ENCODE data around the gene GNAQ. TPM values are rescaled to one million over a fixed set of nuclear protein-coding genes. Genes with fewer than 3 reads are reported as not detected.

The GNAQ gene
- total RNA-seq, 1 donor = 58.0 TPM

DNA sequence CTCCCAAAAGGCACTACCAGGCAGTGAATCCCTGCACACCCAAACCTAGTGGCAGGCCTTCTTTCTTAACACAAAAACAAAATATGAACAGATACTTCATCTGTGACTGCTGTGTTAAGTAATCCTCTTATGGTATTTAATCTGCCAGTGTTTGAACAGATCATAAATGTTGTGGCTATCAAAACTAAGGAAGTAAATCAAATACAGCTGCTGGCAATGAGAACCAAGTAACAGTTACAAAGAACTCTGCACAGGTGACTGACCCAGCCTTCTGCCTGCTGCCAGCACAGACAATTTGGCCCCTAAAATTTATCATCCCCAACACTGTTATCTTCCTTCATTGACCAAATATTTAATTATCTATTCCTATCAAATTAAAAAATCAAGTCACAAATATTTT is 78.0 kb downstream of the GNAQ start:
- TF ChIP-seq, protein P1, sequence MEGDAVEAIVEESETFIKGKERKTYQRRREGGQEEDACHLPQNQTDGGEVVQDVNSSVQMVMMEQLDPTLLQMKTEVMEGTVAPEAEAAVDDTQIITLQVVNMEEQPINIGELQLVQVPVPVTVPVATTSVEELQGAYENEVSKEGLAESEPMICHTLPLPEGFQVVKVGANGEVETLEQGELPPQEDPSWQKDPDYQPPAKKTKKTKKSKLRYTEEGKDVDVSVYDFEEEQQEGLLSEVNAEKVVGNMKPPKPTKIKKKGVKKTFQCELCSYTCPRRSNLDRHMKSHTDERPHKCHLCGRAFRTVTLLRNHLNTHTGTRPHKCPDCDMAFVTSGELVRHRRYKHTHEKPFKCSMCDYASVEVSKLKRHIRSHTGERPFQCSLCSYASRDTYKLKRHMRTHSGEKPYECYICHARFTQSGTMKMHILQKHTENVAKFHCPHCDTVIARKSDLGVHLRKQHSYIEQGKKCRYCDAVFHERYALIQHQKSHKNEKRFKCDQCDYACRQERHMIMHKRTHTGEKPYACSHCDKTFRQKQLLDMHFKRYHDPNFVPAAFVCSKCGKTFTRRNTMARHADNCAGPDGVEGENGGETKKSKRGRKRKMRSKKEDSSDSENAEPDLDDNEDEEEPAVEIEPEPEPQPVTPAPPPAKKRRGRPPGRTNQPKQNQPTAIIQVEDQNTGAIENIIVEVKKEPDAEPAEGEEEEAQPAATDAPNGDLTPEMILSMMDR (IDR thresholded peaks at IDR 0.05; ENCODE audit: insufficient read depth, low read length) = no peak
- DNase-seq (ENCODE audit: low read depth) = no peak

DNA sequence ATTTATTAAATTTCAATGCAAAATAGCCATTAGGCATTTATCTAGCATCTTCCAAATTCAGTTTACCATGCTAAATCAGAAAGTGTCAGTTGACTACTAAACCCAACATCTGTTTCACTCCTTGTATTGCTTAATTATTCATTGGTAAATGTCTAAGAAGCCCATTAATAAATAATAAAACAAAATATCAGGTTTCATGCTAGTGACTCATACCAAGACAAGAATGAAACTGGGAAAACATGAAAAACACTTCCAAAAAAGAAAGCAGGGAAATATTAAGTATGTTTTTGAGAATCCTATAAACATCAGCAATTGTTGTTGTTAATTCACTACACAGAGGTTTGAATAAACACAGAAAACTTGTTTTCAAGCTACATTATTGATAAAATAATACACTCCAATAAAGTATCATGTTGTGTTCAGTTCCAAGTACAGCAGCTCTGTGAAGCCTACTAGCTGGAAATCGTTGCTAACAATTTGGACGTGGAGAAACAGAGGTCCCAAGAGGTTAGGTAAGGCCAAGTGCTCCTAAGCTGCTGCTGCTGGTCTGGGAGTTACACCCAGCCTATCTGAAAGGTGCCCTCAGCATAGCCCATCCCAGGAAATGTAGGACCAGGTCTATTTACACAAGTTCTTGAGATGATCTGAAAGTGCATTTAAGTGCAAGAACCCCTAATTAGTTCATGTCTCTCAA is 78.8 kb downstream of the GNAQ start:
- TF ChIP-seq, protein P1 (IDR thresholded peaks at IDR 0.05; ENCODE audit: insufficient read depth, low read length) = no peak
- no peak overlapping the region for H3K4me3 ChIP-seq (ENCODE audit: low read depth, low read length)
- DNase-seq (ENCODE audit: low read depth) = peak; percentile 63

More for the DNA sequence above, 78.0 kb downstream of the GNAQ start:
- H3K4me3 ChIP-seq (ENCODE audit: low read depth, low read length) = no peak overlapping the region

DNA sequence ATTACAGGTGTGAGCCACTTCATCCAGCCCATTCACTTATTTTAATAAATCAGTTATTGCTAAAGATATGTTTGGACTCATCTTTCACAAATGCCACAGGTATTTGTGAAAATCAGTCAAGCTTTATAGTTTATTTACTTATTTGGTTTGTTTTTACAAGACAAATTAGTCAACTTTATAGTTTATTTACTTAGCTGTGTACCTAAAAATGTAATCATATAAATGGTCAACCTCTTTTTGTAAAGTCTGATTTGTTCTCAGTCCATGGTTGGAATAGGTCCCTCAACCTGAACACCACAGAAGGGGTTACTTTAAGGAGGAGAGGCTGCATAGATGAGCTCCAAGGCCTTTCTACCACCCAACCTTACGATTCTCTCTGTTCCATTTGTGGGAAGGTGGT is 80.2 kb downstream of the GNAQ start:
- no peak for DNase-seq (ENCODE audit: low read depth)
- TF ChIP-seq, protein P1 (IDR thresholded peaks at IDR 0.05; ENCODE audit: insufficient read depth, low read length) = no peak
- no peak overlapping the region for H3K4me3 ChIP-seq (ENCODE audit: low read depth, low read length)

DNA sequence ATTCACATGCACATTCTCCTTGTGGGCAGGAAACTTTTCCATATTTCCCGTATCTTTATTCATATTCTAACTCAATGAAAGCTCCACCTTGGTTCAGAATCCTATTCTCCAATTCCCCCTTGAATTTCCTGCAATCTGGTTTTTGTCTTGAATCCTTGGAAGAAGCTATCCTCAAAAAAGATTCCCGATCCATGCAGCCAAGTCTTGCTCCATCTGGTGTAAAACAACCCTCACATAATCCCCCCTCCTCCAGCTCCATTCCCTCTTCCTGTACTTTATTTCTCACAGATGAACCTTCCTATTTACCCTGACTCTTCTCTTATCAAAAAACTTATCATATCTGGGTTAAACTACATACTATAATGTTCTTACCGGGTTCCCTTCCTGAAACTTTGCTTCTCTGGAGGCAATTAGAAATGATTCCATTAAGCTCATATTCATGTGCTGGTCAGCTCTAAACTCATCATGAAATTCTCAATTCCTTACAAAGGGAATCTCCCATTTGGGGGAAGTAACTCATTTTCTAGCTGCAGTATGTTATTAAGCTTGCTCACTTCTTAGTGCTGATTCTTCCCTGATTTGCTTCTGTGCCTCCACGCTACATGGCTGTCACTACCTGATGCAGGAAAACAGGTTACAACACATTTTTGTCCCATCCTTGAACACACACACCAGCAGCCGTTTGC is 81.7 kb downstream of the GNAQ start:
- no peak for DNase-seq (ENCODE audit: low read depth)
- H3K4me3 ChIP-seq (ENCODE audit: low read depth, low read length) = no peak overlapping the region
- TF ChIP-seq, protein P1 (IDR thresholded peaks at IDR 0.05; ENCODE audit: insufficient read depth, low read length) = no peak

DNA sequence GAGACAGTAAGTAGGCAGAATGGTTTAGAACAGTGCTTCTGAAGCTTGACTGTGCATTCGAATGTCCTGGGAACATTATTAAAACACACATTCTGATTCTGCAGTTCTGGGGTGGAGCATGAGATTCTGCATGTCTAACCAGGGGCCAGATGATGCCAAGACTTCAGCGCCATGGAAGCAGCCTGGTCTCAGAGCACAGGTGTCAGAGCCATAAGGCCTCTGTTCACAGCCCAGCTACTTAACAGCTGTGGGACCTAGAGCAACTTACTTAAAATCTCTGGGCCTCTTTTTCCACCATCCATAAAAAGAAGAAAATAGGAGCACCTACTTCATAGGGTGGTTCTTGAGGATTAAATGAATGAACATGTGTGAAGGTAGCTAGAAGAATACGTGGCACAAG is 84.0 kb downstream of the GNAQ start:
- TF ChIP-seq, protein P1 (IDR thresholded peaks at IDR 0.05; ENCODE audit: insufficient read depth, low read length) = no peak
- no peak overlapping the region for H3K4me3 ChIP-seq (ENCODE audit: low read depth, low read length)
- DNase-seq (ENCODE audit: low read depth) = no peak

DNA sequence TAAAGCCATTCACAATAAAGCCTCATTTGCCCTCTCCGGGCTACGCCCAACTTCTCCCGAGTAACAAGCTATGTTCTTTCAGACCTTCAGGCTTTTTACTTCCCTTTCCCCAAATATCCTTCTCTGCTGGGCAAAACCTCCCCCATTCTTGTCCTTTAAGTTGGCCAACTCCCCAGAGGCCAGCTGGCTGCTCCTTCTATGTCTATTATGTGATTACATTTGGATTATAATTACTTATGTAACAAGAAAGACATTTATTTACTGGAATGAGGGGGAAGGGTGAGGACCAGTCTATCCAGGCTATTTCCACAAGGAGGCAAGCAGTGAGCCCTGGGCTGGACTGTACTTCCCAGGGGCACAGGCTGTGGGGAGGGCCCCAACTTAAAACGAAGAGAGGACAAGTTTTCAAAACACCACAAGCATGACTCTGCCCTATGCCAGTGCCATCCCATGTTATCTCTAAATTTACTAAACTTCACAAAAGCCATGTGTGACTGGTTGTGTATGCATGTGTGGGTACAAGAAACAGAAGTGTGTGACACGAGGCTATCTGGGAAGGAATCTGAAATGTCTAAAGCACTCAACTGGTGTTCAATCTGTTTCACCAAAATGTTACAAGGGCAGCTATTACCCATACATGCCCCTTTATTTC is 84.5 kb downstream of the GNAQ start:
- no peak for DNase-seq (ENCODE audit: low read depth)
- no peak overlapping the region for H3K4me3 ChIP-seq (ENCODE audit: low read depth, low read length)
- TF ChIP-seq, protein P1 (IDR thresholded peaks at IDR 0.05; ENCODE audit: insufficient read depth, low read length) = no peak

Measured in fibroblast of the aortic adventitia (primary cell).